Right lobe of liver (tissue), 6 donors: ENCODE results near the gene PCSK9. TPM values are rescaled to one million over a fixed set of nuclear protein-coding genes. Genes with fewer than 3 reads are reported as not detected.
A peak's percentile ranks its signal among the peaks of the same experiment; 100 is the strongest.

Experiments
- ATAC-seq, 4 donors: fragments of 200-7000 bp; cut with Tn5 transposase; one replicate each; pipeline ENCODE4 v1.9.1; 2020; ENCODE audit warnings: mild to moderate bottlenecking in 4 of 4, moderate library complexity in 4 of 4
- DNase-seq, 3 donors: peaks; one replicate each; pipeline ENCODE4 v3.0.0-alpha.2; 2020
- H3K27ac ChIP-seq, 3 donors: fragments of 200-600 bp; one replicate each; pipeline ENCODE4 v1.8.0; 2022
- H3K27me3 ChIP-seq, 2 donors: fragments of 200-600 bp; one replicate each; pipeline ENCODE4 v1.8.0; 2022
- H3K36me3 ChIP-seq, 4 donors: fragments of 200-600 bp; sonication (generic) in 1 of 4; one replicate each; pipeline versions ENCODE4 v1.5.1 to v1.8.0; 2017 to 2022; ENCODE audit warnings: control low read depth in 1 of 4
- H3K4me1 ChIP-seq, 4 donors: fragments of 200-600 bp; sonication (generic) in 1 of 4; one replicate each; pipeline versions ENCODE4 v1.5.1 to v1.8.0; 2017 to 2022; ENCODE audit warnings: control low read depth in 1 of 4
- H3K4me3 ChIP-seq, 3 donors: fragments of 200-600 bp; one replicate each; pipeline ENCODE4 v1.8.0; 2022
- H3K9me3 ChIP-seq, 4 donors: fragments of 200-600 bp; sonication (generic) in 1 of 4; one replicate each; pipeline versions ENCODE4 v1.5.1 to v1.8.0; 2017 to 2022; ENCODE audit warnings: control low read depth in 1 of 4
- POLR2A ChIP-seq: fragments of 450-650 bp; IDR thresholded peaks from one replicate; pipeline ENCODE4 v1.6.1; 2017; ENCODE audit warnings: antibody characterized with exemption, mild to moderate bottlenecking
- WGBS: methylation state at CpG from one replicate; pipeline ENCODE4 v1.1.6; 2018; ENCODE audit warnings: low coverage, low lambda C conversion rate; ENCODE audit not compliant: insufficient coverage; ENCODE audit errors: missing lambda C conversion rate; 5-methylcytosine and 5-hydroxymethylcytosine counted together
- intact Hi-C, 2 donors: fragments of 100-400 bp; cut with DNase I; formaldehyde crosslinking; loops; one replicate each; pipeline versions ENCODE4 v1.11.2 to v1.14.1; 2022
- total RNA-seq, 6 experiments: library from RNA; depleted of rRNA in 2 of 6; stranded (reverse); fragments of >200 nt in 2 of 6; fragmentation: NEBNext Ultra II Directional in 3 of 6; extraction: Animal tissue kit (Norgen Biotek cat#: 25700) in 3 of 6; gene quantifications; one replicate each; pipeline versions ENCODE4 v1.1.0 to v1.2.4, GENCODE V29; 2016 to 2023
- TF ChIP-seq, protein P1 (sequence below), 4 donors: fragments of 200-600 bp in 3 of 4; fragments of 450-650 bp in 1 of 4; IDR thresholded peaks; one replicate each; pipeline versions ENCODE4 v1.5.1 to v1.8.0; 2016 to 2022; ENCODE audit warnings: antibody characterized with exemption in 4 of 4, mild to moderate bottlenecking in 2 of 4
- donor health status: DM: no; HTN: yes; CAD: no.
- donor health status: DM: no; HTN: no; CAD: no.
- donor health status: DM: no; HTN: no; CAD: no.
- donor health status: DM: no; HTN: yes; CAD: no.
- donor health status: DM: no; HTN: yes; CAD: no.

PCSK9 gene
- total RNA-seq, 6 experiments from 2014 or later: 16.4 to 41.4 (median 31.3) TPM

DNA sequence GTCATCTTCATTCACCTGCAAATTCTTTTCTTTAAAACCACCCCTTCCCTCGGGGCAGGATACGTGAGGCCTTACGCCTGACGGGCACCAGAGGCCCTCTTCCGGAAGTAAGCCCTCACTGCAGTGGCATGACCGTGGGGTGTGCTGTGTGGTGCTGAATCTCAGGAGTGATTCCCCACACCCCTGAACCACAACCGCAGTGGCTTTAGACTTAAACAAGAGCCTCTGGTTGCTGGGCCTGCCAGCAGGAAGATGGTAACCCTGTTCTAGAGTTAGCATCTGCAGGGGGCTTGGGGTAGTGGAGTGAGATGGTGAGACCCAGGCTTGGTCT lies 28.5 kb upstream of the PCSK9 start:
- Histone ChIP-seq H3K4me3 (no peak overlapping the region), H3K9me3 (no peaks in the 10 kb centered on the region), H3K27ac (no peak overlapping the region), H3K27me3 (no peaks in the 10 kb centered on the region), H3K36me3 (no peaks in the 10 kb centered on the region), H3K4me1 (no peaks in the 10 kb centered on the region)
- TF ChIP-seq POLR2A: no peak
- TF ChIP-seq, protein P1, sequence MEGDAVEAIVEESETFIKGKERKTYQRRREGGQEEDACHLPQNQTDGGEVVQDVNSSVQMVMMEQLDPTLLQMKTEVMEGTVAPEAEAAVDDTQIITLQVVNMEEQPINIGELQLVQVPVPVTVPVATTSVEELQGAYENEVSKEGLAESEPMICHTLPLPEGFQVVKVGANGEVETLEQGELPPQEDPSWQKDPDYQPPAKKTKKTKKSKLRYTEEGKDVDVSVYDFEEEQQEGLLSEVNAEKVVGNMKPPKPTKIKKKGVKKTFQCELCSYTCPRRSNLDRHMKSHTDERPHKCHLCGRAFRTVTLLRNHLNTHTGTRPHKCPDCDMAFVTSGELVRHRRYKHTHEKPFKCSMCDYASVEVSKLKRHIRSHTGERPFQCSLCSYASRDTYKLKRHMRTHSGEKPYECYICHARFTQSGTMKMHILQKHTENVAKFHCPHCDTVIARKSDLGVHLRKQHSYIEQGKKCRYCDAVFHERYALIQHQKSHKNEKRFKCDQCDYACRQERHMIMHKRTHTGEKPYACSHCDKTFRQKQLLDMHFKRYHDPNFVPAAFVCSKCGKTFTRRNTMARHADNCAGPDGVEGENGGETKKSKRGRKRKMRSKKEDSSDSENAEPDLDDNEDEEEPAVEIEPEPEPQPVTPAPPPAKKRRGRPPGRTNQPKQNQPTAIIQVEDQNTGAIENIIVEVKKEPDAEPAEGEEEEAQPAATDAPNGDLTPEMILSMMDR (IDR thresholded peaks at IDR 0.05): no peak
- WGBS: 76% methylated on average over 4 of the region's 7 CpGs
- ATAC-seq (no peak), DNase-seq (peak in 1 of 3 donors; percentile 31)
- intact Hi-C loops: no loop called here

DNA sequence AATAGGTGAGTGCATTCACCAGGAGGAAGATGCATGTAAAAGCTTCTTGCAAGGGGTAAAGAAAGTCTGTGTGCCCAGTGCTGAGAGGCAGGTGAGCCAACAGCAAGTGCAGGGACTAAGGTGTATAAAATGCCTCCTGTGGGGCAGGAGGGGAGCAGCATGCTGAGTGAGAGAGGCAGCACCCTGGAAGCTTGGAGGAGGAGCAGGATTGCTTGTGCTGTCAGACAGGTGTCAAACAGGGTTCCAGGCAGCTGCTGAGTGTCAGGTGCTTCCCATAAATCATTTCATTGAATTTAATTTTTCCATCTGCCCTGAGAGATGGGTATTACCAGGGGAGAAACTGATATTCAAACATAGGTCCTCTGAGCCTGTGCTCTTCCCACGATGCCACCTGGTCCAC lies 26.7 kb upstream of the PCSK9 start:
- H3K4me3 ChIP-seq: no peak overlapping the region
- ATAC-seq (no peak), DNase-seq (no peak)
- no peaks in the 10 kb centered on the region for H3K36me3 ChIP-seq
- no peak overlapping the region for H3K27ac ChIP-seq
- WGBS: 64% methylated on average over 1 of the region's 1 CpG
- H3K27me3 ChIP-seq: no peaks in the 10 kb centered on the region
- H3K9me3 ChIP-seq: no peaks in the 10 kb centered on the region
- TF ChIP-seq, protein P1 (IDR thresholded peaks at IDR 0.05): no peak
- TF ChIP-seq POLR2A: no peak
- no peaks in the 10 kb centered on the region for H3K4me1 ChIP-seq
- intact Hi-C loops: no loop called here

DNA sequence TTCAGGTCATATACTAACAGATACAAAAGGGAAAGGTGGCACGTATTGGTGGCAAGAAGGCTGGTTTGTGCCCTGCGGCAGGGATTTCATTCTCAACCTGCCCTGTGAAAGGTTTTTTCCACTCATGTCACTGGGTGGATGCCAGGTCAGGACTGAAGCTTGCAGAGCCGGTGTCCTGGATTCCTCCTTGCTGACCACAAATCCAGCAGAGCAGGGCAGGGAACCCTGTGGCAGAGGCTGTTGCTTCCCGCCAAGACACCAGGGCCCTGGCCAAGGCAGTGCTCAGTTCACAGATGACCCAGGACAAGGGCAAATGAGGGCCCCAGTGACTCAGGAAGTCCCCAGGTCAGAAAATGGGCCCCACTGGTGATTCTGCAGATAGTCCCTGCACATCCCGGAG lies 24.2 kb upstream of the PCSK9 start:
- Histone ChIP-seq H3K27ac (no peak overlapping the region), H3K36me3 (no peaks in the 10 kb centered on the region), H3K27me3 (no peaks in the 10 kb centered on the region), H3K4me1 (no peaks in the 10 kb centered on the region), H3K9me3 (no peaks in the 10 kb centered on the region), H3K4me3 (no peak overlapping the region)
- no peak for TF ChIP-seq POLR2A
- TF ChIP-seq, protein P1 (IDR thresholded peaks at IDR 0.05): no peak
- ATAC-seq (no peak), DNase-seq (peak in 1 of 3 donors; percentile 20)
- intact Hi-C loops: no loop called here
- WGBS: no CpG with 5 or more reads among the region's 5 CpGs

DNA sequence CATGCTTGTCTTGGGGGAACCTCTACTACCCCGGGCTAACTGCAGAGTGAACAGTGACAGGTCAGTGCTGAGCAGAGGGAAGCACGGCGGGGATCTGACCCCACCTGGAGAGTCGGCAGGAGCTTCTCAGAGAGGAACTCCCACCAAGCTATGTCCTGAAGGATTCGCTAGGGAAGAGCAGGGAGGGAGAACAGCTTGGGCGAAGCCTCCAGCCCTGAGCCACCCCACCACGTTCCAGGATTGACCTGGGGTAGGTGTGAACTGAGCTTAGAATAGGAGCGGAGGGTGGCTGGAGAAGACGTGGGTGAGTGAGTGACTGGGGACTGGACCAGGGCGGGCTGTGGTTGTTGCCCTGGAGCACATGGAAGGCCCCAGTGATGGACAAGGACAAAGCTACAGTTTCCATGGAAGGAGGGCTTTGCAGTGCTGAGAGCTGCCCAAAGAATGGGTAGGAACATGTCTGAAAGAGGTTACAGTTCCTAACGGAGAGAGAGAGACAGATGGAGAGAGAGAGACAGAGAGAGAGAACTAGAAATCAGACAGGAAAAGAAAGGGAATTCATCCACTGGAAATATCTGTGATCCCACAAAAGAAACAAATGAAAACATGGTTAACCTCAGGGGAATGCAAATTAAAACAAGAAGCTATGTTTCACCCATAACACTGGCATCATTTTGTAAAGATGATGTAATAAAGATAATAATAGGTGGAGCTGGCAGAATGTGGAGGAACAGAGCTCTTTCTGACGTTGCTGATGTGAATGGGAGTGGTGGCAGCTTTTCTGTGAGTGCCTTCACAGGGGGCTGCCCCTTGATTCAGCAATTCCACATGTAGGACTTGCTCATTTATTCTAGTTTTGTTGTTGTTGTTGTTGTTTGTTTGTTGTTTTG lies 23.4 kb upstream of the PCSK9 start:
- intact Hi-C loops: no loop called here
- peak in 1 of 3 donors; percentile 20 for DNase-seq
- H3K4me1 ChIP-seq: no peaks in the 10 kb centered on the region
- H3K27ac ChIP-seq: no peak overlapping the region
- no peaks in the 10 kb centered on the region for H3K36me3 ChIP-seq
- no peak for ATAC-seq
- WGBS: 47% methylated on average over 6 of the region's 12 CpGs
- H3K9me3 ChIP-seq: no peaks in the 10 kb centered on the region
- TF ChIP-seq, protein P1 (IDR thresholded peaks at IDR 0.05): no peak
- TF ChIP-seq POLR2A: no peak
- no peaks in the 10 kb centered on the region for H3K27me3 ChIP-seq
- H3K4me3 ChIP-seq: no peak overlapping the region
